Stimulated activated CD8-positive, alpha-beta memory T cell treated with anti-CD3 and anti-CD28 coated beads, Interleukin-15, amount 100 ng/mL, for 24 hours (primary cell): ENCODE results near the gene LHFPL2.

ENCODE experiments used
- DNase-seq: peaks from one replicate; pipeline ENCODE4 v3.0.0-alpha.2; 2020; ENCODE audit warnings: low read depth

LHFPL2 gene

DNA sequence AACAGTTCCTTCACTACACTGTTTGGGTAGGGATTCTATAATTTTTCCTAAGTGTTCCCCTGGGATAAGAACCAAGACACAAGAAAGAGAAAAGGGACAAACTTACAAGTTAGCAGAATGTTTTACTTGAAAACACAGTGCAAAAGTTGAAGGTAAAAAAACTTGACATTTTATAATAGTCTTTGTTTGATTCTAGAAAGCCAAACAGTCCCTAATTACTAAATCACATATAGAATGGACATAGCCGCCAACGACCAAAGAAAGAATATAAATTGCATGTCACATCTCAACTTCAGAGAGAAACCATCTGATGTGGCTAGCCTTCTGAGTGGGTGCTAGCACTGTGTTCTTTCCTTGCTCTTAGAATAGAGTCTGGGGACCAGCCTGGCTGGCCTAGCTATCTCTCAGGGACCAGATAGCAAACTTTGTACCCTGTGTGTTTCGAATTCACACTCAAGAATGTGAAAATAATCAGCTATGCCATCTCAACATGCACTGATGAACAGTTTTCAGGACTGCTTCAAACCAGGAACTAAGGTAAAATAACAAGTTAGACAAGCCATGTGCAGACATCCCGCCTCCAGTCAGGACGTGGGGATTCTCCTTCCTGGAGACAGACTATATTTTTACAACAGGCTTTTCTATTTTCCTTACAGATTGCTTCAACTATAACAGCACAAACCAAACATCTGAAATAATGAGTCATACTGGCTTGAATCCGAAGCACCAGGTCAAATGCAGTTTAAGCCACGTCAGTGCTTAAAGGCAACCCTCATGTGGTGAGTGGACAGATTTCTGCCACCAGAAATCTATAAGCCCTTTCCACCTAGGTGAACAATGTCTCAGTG, 53.7 kb downstream of the LHFPL2 start:
- no peak for DNase-seq

- no peak for DNase-seq
Measured at GRCh38 chr5:78594021-78594420, 54.6 kb downstream of the LHFPL2 start.

DNA sequence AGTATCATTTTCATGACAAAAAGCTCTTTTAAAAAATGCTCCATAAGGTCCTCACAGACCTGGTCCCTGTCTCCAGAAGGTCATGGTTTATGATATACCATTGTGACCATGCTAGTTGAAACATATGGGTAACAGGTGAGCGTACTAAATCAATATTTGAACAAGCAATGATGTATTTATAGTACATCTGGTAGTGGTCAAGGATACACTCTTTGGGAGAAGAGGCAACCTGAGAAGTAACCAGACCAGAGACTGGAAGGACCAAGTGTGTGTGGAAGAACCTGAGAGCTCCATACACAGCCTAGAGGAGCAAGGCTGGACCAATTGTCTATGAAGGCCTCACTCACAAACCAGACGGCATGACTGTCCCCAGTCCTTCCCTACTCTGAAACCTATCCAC, 55.1 kb downstream of the LHFPL2 start:
- DNase-seq, result no peak

DNA sequence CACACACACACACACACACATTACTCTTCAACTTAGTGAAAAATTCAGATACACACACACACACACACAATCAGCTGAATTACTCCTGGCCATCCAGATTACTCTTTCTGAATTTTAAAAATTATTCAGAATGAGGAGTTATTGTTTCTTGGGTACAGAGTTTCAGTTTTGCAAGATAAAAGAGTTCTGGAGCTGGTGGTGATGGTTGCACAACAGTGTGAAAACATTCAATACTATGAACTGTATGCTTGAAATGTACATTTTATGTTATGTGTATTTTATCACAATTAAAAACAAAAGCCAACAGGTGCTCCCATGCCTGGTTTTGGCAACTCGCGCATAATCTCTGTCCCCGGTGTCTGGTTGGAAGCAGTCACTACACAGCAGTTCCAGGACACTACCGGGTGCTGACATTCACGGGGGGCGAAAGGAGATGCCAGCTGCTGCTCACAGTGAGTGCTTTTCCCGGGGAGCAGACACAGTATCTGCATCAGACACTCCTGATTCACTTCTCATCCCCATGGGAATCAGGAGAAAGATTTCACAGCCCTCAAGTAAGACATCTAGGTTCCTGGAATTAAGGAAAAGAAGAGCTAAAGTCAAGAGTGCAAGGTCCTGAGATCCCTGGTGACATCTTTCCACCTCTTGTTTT, 55.7 kb downstream of the LHFPL2 start:
- DNase-seq, result no peak

DNA sequence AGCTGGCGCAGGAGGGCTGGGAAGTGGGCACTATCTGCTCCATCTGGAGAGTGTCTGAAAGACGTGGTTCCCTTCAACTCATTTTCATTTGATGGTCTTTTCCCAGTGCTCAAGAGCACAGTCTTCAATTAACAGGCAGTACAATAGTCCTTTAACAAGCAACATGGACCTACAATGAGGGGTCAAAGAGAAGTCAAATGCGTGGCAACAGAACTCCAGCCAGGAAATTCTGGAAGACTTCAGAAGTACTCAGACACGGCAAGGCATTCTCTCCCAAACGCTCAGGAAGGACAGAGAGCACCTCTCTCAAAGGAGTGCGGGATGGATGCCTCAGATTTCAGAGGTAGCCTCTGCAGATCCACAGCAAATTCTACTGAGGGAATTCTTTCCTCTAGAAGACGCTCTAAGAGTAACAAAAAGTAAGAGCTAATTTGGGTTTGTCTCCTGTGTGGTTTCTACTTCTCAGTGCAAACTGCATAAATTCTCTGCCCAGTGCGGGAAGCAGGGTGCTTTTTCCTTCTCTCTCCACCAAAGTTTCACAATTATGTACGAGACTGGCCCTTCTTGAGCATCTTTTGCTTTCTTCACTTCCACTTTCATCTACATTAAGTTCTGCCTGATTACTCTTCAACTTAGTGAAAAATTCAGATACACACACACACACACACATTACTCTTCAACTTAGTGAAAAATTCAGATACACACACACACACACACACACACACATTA, 56.4 kb downstream of the LHFPL2 start:
- DNase-seq, result no peak

- no peak for DNase-seq
Measured at GRCh38 chr5:78591138-78591612, 57.4 kb downstream of the LHFPL2 start.

- no peak for DNase-seq
Measured at GRCh38 chr5:78589923-78590322, 58.6 kb downstream of the LHFPL2 start.

DNA sequence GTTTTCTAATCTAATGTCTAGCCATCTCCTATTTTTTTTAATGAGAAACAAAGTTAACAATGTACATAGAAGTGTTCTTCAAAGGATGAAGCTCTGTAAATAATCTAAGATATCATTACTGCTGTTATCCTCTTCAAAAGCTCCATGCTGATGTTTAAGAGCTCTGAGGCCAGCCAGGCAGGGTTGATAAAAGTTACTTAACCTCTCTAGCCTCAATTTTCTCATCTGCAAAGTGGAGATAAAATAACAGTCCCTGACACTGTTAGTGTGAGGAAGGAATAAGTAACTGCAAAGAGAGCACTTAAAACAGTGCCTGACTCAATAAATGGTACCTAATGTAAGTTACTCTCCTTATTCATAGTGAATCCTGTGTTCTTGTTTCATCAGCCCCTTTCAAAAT, 60.1 kb downstream of the LHFPL2 start:
- no peak for DNase-seq

DNA sequence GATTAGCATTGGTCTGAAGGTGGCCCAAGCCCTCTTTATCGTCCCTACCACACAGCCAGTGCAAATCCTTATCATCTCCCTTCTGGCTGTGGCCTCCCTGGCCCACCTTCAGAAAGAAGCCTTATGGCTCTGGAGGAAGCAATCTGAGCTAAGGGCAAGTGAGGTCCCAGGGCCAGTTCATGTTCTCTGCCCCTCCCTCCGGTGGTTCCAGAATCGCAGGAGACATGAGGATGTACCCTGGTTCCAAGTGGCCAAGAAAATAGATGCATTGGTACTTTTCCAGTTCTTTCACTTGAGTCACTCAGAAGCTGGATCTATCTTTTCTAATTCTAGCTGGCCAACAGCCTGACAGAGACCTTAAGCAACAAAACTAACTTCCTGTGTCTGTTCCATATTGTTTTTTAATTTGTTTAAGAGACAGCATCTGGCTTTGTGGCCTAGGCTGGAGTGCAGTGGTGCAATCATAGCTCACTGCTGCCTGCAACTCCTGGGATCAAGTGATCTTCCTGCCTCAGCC, 60.7 kb downstream of the LHFPL2 start:
- DNase-seq, result no peak

DNA sequence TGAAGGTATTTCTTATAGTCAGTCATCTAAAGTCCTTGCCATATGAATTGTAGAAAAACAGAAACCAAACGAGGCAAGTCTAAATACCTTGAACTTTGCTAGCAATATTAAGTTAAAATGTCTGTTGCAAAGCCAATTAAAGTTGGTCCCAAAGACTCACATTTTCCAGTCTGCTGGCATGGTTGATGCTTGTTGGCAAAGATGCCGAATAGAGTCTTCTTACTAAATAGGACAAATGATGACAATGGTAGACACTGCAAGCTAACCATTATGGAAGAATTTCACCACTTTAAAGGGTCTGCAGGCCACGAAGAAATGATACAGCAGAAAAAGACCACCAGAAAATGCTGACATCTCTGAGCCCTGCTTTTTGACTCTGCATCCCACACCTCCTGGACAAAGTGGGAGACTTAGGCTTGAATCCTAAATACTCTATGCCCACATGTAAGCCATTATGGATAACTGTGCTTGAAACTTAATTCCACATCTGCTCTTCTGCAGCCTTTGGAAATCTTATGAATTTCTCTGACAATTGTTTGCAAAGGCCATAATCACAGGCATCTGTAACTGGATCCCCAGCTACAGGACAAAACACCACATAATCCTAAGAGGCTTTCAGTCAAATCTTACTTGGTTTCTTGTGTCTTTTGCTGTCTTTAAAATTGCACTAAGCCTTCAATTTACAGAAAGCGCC, 61.3 kb downstream of the LHFPL2 start:
- DNase-seq, result no peak

DNA sequence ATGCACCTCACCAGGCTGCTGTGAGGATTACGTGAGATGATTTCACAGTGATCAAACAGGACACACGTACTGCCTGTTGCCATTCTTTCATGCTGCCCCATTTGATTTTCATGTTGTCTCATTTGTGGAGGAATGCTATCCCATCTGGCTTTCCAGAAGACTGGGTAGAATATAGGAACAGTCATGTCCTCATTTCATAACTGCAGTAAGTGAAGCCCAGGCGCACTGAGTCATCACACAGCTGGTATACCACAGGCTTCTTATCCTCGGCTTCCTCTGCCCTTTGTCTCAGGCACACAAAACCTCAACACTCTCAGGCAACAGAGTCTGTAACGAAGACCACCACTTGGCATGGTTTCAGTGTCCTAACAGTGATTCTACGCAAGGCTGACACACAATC, 62.3 kb downstream of the LHFPL2 start:
- DNase-seq, result no peak

GRCh38 chr5:78578015-78578414, 70.6 kb downstream of the LHFPL2 start:
- no peak for DNase-seq

DNA sequence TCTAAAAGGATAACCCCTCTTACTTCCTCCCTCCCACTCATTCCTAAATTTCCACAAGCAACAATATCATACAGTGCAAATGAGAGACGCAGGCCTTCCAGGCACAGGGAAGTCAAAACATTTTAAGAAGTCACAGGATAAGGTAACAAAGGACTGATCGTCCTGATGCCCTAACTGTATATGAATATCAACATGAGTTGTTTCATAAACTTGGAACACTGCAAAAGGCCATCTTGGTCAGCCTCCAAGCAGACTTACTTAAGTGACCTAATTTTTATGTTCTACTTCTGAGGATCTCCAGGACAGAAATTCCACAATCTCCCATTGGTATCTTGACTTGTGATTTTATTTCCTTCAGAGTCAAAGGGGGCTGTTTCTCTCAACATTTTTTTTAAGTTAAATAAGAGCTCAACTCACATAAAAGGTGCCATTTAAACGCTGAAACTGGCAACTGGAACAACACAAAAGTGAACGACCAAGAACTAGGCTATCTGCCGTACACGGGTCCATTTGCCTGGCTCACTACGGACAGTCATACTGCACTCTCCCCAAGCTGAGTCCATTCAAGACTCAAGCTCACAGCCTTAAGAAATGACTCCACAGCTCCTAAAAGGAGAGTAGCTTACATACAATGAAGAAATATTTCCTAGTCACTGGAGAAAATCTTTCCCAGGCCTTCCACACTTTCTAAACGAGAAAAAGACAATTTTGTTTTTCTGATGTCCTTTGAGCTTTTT, 71.3 kb downstream of the LHFPL2 start:
- DNase-seq, result no peak

DNA sequence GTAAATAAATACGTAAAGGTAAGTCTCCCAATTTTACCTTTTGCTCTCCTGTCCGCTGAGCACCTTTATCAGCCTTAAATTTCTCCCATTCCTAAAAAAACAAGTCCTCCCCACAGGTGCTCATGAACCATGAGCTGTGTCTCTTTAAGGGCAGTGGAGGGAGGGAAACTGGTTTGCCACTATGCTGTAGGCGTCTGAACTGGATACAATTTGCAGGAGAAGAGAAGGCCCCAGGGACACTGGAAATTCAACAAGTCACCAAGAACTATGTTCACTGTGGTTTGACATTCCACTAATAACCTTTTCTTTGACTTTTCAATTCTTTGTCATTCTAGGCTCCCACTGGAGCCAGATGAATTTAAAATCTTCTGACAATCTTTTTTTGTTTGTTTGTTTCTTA, 72.2 kb downstream of the LHFPL2 start:
- no peak for DNase-seq

- DNase-seq, result no peak
Measured at GRCh38 chr5:78574731-78575161, 73.8 kb downstream of the LHFPL2 start.

DNA sequence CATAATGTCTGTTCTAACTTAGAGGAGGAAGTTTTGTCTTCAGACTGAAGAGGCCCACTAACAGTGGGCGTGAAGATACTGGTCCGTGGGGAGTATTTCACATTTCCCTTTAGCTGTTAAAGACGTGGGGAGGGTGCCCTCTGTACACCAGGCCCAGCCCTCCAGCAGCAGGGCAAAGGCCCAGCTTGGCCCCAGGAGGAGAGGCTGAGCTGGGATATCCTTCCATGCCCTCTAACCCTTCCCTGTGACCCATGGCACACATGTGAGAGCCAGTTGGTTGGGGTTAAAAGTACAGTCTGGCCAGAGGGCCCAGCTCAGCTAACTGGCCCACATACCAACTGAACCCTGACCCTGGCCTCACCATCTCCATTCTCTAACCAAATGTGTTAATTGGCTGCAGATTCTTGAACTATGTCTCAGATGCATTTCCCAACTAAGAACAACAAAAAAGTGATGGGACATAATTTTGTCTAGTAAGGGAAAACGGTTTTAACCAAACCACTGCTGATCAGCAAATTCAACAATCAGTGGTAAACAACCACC, 74.4 kb downstream of the LHFPL2 start:
- no peak for DNase-seq

DNA sequence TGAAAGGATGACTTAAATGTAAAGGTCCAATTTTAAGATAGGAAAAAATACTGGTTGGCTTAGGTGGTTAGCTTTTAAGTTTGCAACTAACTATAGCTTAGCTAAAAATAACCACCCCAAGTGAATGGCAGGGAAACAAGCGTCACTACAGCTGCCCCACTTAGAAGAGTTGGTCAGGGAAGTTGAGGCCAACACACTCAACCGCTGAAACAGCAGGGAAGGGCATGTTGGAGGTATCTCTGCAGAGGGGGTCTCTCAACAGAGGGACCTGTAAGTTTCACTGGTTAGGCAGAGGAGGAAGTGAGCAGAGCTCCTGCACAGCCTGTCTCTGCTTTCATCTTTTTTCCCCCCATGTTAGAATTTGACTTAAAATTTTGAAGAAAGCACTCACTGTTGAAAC, 75.3 kb downstream of the LHFPL2 start:
- no peak for DNase-seq

DNA sequence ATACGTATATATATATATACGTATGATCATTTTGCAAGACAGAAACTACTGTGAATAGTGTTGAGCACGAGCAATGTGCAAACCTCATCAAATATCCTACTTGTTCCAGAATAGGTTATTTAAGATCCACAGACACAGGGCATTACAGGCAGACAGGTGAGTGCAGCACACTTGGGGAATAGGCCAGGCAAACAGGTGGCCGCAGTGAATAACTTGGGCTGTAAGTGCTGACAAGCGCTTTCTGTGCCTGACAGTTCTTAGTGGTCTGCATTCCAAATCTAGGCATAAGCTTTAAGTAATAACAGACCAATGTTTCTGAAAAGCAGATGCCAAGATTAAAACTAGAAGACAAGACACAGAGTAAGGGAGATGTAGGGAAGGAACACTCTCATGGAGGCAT, 77.9 kb downstream of the LHFPL2 start:
- no peak for DNase-seq

DNA sequence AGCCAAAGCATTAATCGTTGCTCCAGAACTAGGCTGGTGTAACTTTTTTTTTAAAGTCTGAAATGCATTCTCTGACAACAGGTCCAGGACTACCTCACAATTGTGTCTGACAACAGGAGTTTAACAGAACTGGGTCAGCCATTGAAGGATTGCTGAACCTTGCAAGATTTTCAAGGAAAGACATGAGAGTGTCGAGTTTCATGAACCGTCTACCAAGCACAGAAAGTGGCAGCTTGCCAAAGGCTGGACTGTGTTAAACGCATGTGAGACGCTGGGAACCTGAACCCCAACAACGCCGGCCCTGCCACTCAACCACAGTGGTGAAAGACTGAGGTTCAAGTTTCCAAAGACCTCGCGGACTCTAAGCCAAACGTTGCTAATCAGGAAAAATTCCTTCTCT, 79.1 kb downstream of the LHFPL2 start:
- no peak for DNase-seq

DNA sequence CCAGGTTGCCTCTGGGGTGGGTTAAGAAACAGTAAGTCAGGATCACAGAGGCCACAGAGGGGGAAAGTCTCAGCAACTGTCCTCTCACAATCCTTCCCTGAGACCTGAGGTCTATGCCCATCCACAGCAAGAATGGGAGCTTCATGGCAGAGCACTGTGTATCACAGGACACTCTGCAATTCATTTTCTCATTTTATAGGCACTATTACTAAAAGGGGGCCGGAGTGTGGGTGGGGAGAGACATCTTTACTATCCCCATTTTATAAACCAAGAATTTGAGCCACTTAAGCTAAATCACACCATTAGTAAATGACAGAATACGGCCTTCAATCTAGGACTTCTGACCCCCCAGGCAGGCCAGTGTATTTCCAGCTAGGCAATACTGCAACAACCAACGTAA, 79.9 kb downstream of the LHFPL2 start:
- no peak for DNase-seq

DNA sequence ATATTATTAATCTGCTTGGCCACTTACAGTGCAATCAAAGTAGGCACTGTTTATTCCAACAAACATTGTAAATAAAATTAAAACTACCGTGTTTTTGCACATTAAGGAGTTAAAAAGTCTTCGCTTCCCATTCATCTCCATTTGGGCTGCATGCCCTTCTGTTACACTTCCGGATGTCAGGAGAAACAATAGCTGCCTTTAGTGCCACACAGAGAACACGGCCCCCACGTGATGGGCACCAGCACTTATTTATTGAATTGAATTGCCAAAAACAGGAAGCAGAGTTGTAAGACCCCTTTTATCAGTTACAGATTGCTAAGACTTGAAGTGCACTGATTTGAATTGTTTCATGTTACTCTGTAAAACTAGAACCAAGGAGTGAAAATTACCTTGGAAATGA, 80.4 kb downstream of the LHFPL2 start:
- no peak for DNase-seq
